Astrocyte of the cerebellum (primary cell): ENCODE results near the gene LRP1B.

Source experiments
- DNase-seq: peaks from one replicate; pipeline ENCODE4 v3.0.0-alpha.2; 2011; ENCODE audit warnings: low read depth
- H3K4me3 ChIP-seq: 2 replicates; pipeline ENCODE4 v1.5.1; 2011; ENCODE audit warnings: mild to moderate bottlenecking, low read depth, low read length, moderate library complexity
- in situ Hi-C: cut with HindIII; loops from 2 replicates; pipeline ENCODE4 v1.10.0; 2017; ENCODE audit warnings: low sequenced_read_pairs
- TF ChIP-seq, protein P1 (sequence below): IDR thresholded peaks from 2 replicates; pipeline ENCODE4 v1.5.1; 2012; ENCODE audit warnings: low read length, low read depth, moderate library complexity, mild to moderate bottlenecking; ENCODE audit errors: missing control alignments

LRP1B gene

GRCh38 chr2:142058149-142058548, 72.7 kb downstream of the LRP1B start:
- H3K4me3 ChIP-seq: no peak overlapping the region
- in situ Hi-C loops: no loop called here
- DNase-seq: no peak
- TF ChIP-seq, protein P1, sequence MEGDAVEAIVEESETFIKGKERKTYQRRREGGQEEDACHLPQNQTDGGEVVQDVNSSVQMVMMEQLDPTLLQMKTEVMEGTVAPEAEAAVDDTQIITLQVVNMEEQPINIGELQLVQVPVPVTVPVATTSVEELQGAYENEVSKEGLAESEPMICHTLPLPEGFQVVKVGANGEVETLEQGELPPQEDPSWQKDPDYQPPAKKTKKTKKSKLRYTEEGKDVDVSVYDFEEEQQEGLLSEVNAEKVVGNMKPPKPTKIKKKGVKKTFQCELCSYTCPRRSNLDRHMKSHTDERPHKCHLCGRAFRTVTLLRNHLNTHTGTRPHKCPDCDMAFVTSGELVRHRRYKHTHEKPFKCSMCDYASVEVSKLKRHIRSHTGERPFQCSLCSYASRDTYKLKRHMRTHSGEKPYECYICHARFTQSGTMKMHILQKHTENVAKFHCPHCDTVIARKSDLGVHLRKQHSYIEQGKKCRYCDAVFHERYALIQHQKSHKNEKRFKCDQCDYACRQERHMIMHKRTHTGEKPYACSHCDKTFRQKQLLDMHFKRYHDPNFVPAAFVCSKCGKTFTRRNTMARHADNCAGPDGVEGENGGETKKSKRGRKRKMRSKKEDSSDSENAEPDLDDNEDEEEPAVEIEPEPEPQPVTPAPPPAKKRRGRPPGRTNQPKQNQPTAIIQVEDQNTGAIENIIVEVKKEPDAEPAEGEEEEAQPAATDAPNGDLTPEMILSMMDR: no peak

DNA sequence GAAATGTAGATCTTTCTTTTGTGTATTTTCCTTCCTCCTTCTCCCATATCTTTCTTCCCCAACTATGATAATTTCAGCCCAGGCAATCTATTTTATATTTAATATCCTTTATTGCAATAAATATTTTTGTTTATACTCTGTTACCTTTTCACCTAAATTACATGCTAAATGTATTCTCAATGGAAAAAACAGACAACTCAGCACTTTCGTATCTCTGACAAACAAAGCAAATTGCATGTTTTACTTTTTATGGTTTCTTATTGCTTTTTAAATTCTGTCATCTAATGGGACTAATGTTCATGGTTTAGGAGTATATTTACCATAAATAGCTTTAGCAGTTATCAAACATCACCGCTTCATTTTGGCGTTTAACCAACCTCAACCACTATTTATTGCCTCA, 74.0 kb downstream of the LRP1B start:
- in situ Hi-C loops: no loop called here
- H3K4me3 ChIP-seq: no peak overlapping the region
- no peak for DNase-seq
- TF ChIP-seq, protein P1: no peak

GRCh38 chr2:142052220-142052863, 78.5 kb downstream of the LRP1B start:
- no peak overlapping the region for H3K4me3 ChIP-seq
- in situ Hi-C loops: no loop called here
- DNase-seq: no peak
- TF ChIP-seq, protein P1: no peak

DNA sequence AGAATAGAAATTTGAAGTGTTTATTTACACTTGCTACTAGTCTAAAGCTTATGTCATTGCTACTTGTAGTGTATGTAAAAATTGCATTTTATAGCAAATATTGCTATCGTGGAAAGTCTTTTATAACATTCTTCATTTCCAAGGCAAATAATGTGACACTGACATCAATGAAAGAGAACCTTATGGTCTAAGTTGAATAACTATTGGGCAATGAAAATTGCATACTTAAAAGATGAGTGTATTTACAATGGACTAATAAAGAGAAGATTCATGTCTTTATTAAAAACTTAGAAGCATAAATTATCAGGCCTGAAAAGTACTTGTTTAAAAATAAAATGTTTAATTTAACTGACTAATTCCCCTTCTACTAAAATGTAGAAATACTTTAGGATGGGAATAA, 82.2 kb downstream of the LRP1B start:
- in situ Hi-C loops: no loop called here
- no peak for DNase-seq
- TF ChIP-seq, protein P1: no peak
- no peak overlapping the region for H3K4me3 ChIP-seq

DNA sequence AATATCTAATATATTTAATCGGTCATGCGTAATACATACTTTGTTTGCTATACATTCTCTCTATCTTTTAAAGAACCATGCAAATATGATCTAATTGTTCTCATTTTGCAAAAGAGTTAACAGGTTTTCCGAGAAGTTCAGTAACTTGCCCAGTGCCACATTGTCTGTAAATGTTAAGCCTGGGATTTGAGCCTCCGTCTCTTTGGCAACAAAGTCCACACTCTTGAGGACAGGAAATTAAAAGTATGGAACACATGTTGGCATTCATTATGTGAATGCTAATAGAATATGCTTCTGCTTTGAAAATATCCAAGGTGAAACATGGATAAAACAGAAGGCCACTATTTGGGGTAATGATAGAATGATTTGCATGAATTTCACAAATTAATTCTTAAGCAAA, 85.2 kb downstream of the LRP1B start:
- TF ChIP-seq, protein P1: no peak
- in situ Hi-C loops: no loop called here
- H3K4me3 ChIP-seq: no peak overlapping the region
- no peak for DNase-seq

DNA sequence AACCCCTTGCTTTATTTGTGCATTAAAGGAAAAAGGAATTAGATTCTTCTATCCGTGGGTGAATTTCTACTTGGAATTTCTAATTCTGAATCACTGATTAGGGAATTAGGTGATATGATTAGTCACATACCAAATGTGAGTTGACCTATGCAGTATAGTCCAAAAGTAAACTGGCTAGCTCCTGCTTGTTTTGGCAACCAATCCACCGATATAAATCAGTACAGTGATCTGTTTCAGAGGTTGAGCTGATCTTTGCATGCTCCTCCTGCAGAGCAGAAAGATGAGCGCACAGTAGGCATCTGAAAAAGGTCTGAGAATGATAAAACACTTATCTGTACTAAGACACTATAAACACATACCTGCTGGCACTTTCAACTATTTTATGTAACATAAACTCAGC, 86.6 kb downstream of the LRP1B start:
- TF ChIP-seq, protein P1: no peak
- in situ Hi-C loops: no loop called here
- no peak for DNase-seq
- H3K4me3 ChIP-seq: no peak overlapping the region
